Retinal pigment epithelial cell (primary cell): ENCODE data around the gene MID1.

Experiments used
- DNase-seq: peaks from one replicate; pipeline ENCODE4 v3.0.0-alpha.2; 2010; ENCODE audit warnings: low read depth
- H3K4me3 ChIP-seq: 2 replicates; pipeline ENCODE4 v1.5.1; 2011; ENCODE audit warnings: mild to moderate bottlenecking, low read length, control low read depth, moderate library complexity
- TF ChIP-seq, protein P1 (sequence below): conservative IDR thresholded peaks from 2 replicates; pipeline ENCODE4 v1.5.1; 2011; ENCODE audit warnings: low read depth, low read length, control low read depth, inconsistent platforms

The MID1 gene

DNA sequence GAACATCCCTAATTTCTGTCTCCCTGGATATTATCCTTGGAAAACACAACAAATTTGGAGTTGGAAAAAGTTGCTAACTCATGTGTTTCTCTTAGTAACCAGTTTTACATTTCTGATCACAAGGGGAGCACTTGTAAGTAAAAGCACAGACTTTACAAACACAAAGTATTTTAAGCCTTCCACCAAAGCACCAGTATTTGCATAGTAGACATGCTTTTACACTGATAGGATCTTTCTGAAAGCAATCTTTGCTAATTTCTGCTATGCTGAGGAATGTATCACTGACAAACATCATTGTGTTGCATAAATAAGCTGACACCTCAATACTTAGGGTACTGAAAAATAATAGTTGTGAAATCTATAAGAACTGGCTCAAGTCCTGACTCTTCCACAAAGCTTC, 100.6 kb downstream of the MID1 start:
- no peak overlapping the region for H3K4me3 ChIP-seq
- peak; percentile 74 for DNase-seq
- TF ChIP-seq, protein P1, sequence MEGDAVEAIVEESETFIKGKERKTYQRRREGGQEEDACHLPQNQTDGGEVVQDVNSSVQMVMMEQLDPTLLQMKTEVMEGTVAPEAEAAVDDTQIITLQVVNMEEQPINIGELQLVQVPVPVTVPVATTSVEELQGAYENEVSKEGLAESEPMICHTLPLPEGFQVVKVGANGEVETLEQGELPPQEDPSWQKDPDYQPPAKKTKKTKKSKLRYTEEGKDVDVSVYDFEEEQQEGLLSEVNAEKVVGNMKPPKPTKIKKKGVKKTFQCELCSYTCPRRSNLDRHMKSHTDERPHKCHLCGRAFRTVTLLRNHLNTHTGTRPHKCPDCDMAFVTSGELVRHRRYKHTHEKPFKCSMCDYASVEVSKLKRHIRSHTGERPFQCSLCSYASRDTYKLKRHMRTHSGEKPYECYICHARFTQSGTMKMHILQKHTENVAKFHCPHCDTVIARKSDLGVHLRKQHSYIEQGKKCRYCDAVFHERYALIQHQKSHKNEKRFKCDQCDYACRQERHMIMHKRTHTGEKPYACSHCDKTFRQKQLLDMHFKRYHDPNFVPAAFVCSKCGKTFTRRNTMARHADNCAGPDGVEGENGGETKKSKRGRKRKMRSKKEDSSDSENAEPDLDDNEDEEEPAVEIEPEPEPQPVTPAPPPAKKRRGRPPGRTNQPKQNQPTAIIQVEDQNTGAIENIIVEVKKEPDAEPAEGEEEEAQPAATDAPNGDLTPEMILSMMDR, result no peak

DNA sequence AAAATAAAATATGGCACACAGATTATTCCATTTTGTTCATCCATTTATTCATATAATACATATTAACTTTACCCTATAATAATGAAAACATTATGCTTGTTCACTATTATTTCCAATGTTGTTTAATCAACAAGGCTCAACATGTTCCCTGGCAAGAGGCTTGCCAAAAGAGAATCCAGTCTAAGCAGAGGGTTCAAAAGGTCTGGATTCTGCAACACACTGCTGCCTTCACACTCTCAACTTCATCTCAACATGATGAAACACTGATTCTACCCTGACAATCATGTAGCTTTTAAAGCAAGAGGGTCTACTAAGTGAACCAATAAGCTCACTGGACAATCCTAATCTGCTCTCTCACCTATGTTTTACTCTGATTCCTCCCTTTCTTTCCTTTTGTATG, 101.1 kb downstream of the MID1 start:
- no peak for DNase-seq
- TF ChIP-seq, protein P1, result no peak
- no peak overlapping the region for H3K4me3 ChIP-seq

DNA sequence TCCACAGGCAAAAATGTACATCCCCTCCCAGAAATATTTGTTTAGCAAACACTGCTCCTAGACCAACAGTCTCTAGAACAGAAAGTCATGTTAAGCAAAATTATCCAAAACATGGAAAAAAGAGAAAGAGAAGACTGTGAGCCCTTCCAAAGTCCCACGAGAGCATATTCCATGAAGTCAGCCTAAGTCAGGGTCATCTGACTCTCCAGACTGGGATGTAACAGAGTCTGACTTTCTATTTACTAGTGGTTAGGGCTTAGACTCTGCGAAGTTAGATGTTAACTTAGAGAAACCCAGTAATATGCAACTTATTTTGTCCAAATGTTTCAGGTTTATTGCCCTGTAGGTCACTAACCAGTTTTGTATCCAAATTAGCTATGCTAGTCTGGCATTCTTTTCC, 102.3 kb downstream of the MID1 start:
- no peak for DNase-seq
- no peak overlapping the region for H3K4me3 ChIP-seq
- TF ChIP-seq, protein P1, result no peak

DNA sequence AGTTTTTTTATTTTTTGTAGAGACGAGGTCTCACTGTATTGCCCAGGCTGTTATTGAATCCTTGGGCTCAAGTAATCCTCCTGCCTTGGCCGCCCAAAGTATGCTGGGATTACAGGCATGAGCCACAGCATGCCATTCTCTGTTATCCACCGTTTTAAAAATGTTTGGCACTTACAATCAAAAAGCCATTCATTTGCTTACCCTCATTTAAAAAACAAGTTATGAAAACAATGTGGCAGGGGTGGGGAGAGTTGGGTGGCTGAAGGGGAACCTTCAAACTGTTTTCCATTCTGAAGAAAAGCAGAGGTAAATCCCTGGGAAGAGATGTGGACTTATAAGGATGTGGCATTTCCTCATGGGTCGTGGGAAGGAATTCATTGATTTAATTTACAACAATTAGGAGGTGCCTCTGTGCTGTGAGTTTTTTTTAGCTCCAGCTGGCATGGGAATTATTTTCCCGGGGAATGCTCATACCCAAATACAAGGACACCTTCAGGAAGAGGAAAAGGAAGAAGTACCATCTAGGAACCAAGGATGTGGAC, 103.5 kb downstream of the MID1 start:
- no peak overlapping the region for H3K4me3 ChIP-seq
- TF ChIP-seq, protein P1, result no peak
- DNase-seq, result no peak

DNA sequence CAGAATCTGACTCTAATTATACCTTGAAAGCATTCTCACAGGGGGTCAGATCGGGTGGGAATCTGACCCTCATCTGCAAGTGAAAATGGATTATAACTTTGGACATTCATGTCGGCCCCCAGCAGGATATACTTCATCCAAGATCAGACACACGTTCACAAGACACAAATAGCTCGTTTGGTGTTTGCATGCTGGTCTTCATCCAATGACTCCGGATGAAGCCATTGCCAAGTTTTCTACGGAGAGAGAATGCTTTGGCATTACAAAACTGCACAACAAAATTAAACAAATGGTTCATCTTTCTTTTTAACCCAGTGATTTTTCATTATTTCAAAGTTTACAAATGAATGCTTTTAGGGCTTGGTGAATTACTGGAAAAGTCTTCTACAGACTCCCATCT, 105.5 kb downstream of the MID1 start:
- TF ChIP-seq, protein P1, result no peak
- no peak for DNase-seq
- no peak overlapping the region for H3K4me3 ChIP-seq

DNA sequence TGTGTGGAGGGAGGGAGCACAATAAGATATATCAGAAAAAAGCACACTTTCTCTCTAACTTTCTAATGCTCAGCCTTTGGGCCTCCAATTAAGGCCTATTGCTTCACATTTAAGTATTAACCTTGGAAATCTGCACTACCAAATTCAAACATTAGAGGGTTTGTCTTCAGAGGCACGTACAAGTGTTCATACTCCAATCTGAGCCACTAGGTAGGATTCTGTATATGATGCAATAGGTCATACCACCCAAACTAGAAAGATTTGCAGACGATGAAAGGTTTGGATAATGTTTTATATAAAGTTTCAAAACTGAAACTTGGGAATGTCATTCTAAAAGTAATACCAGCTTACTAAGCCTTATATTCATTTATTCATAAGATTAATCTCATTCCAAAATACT, 106.4 kb downstream of the MID1 start:
- TF ChIP-seq, protein P1, result no peak
- DNase-seq, result no peak
- H3K4me3 ChIP-seq, result no peak overlapping the region

DNA sequence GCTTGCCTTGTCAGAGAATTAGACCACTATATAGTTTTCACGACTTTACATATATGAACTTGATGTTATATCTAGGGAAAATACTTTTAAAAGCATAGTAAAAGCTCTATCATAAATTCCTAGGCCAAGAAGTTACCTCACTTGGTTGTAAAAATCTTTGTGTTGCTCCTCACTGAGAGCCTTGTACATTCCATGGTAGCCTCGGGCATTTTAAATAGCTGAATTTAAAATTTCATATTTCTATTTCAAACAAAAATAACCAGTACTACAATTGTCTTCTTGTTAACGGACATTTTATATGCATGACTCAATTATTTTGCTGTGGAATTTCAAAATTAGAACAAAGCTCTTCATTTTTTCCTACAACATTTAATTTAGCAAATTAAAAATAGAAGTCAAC, 107.6 kb downstream of the MID1 start:
- H3K4me3 ChIP-seq, result no peak overlapping the region
- DNase-seq, result no peak
- TF ChIP-seq, protein P1, result no peak
